ENCODE data around the gene STX3. TPM values are rescaled to one million over a fixed set of nuclear protein-coding genes. Genes with fewer than 3 reads are reported as not detected.
"Not testable (repeated sequence)": the region's sequence is repeated elsewhere in the genome, so short reads cannot be mapped to it uniquely, and the experiment has no call there.

STX3 gene
- total and polyA plus RNA-seq, 2 donors (not counting 3 experiments of a cell fraction or from before 2014, with no cell fraction given), result 40.3 to 49.7 TPM

DNA sequence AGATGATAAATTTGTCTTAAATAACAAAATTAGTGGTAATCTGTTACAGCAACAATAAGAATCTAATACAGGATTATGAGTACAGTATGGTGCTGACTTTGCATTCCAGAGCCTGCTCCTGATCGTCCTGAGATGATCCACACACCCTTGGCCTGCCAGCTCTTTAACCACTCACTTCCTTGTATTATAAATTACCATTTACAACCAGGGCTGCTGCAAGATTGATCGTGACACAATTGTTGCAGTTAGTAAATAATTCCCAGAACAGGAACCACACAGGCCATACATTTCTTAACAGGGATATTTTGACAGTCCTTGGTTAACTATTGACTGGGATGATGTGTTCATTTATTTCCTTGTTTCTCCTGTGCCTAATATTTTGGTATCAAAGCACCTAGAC lies 94.0 kb downstream of the STX3 start:
- dilution Hi-C loops (cut with MboI; ENCODE audit: extremely low pct_ligation_motif_present, low sequenced_read_pairs), result no loop called here

DNA sequence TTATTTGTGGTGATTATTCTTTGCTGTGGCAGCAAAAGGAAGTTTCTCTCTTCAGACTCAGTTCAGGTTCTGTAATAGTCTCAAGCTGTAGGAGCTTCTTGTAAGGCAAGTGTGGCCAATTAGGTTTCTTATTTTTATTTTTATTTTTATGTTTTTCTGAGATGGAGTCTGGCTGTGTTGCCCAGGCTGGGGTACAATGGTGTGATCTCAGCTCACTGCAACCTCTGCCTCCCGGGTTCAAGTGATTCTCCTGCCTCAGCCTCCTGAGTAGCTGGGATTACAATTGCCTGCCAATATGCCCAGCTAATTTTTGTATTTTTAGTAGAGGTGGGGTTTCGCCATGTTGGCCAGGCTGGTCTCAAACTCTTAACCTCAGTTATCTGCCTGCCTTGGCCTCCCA lies 94.4 kb downstream of the STX3 start:
- H2AFZ ChIP-seq (ENCODE audit: low read depth, low read length); H3K36me3 ChIP-seq (ENCODE audit: control insufficient read depth in 2 of 2, extremely low read depth in 1 of 2, insufficient read depth in 2 of 2, low read length in 2 of 2); POLR2A ChIA-PET; intact Hi-C loops (cut with micrococcal nuclease); H3K4me1 ChIP-seq (ENCODE audit: control insufficient read depth, extremely low read depth, insufficient read depth, low read length); H3K9me3 ChIP-seq (replicated peaks; ENCODE audit: control insufficient read depth, insufficient read depth, low read length); BruUV-seq (replicated peaks); H3K4me3 ChIP-seq (replicated peaks in 1 of 3; ENCODE audit: insufficient read depth in 1 of 3, low read depth in 1 of 3, low read length in 3 of 3); H3K27me3 ChIP-seq (ENCODE audit: control insufficient read depth in 2 of 2, insufficient read depth in 2 of 2, low read length in 2 of 2); H3K4me2 ChIP-seq (ENCODE audit: insufficient read depth, low read length); H3K9ac ChIP-seq (replicated peaks; ENCODE audit: extremely low read depth, insufficient read depth, low read length); H3K27ac ChIP-seq (ENCODE audit: insufficient read depth, low read depth, low read length); H3K9me1 ChIP-seq (replicated peaks; ENCODE audit: control insufficient read depth, extremely low read depth, insufficient read depth, low read length); DNase-seq (ENCODE audit: low read depth, low spot score); H4K20me1 ChIP-seq (replicated peaks; ENCODE audit: control insufficient read depth, extremely low read depth, insufficient read depth, low read length); H3K79me2 ChIP-seq (ENCODE audit: control insufficient read depth, insufficient read depth, low read length); dilution Hi-C loops (cut with MboI; ENCODE audit: extremely low pct_ligation_motif_present, low sequenced_read_pairs); FAIRE-seq: not testable (repeated sequence)
- CTCF ChIA-PET, result interaction anchor here (2.9 kb wide), 1 partner anchor 70 kb away, joined by 11 read pairs; no protein-coding TSS in a partner anchor

More for the DNA sequence above, 94.0 kb downstream of the STX3 start:
- no peaks in the 10 kb centered on the region for H3K79me2 ChIP-seq (ENCODE audit: control insufficient read depth, insufficient read depth, low read length)
- TF ChIP-seq EZH2 (IDR thresholded peaks at IDR 0.05; ENCODE audit: borderline replicate concordance, low read depth, low read length, severe bottlenecking), result no peak
- TF ChIP-seq MYC (IDR thresholded peaks at IDR 0.05; ENCODE audit: low read depth, low read length), result no peak
- TF ChIP-seq, protein P1, sequence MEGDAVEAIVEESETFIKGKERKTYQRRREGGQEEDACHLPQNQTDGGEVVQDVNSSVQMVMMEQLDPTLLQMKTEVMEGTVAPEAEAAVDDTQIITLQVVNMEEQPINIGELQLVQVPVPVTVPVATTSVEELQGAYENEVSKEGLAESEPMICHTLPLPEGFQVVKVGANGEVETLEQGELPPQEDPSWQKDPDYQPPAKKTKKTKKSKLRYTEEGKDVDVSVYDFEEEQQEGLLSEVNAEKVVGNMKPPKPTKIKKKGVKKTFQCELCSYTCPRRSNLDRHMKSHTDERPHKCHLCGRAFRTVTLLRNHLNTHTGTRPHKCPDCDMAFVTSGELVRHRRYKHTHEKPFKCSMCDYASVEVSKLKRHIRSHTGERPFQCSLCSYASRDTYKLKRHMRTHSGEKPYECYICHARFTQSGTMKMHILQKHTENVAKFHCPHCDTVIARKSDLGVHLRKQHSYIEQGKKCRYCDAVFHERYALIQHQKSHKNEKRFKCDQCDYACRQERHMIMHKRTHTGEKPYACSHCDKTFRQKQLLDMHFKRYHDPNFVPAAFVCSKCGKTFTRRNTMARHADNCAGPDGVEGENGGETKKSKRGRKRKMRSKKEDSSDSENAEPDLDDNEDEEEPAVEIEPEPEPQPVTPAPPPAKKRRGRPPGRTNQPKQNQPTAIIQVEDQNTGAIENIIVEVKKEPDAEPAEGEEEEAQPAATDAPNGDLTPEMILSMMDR (IDR thresholded peaks at IDR 0.05; ENCODE audit: extremely low read depth in 1 of 2, insufficient read depth in 1 of 2, low read depth in 1 of 2, low read length in 2 of 2), result no peak
- TF ChIP-seq, protein P2, sequence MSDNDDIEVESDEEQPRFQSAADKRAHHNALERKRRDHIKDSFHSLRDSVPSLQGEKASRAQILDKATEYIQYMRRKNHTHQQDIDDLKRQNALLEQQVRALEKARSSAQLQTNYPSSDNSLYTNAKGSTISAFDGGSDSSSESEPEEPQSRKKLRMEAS (IDR thresholded peaks at IDR 0.05; ENCODE audit: insufficient read depth, insufficient read length), result no peak
- TF ChIP-seq GATA2 (IDR thresholded peaks at IDR 0.05; ENCODE audit: insufficient read depth, insufficient read length, low read depth, low read length), result no peak
- TF ChIP-seq POLR2A (IDR thresholded peaks at IDR 0.05; ENCODE audit: low read depth, low read length), result no peak
- no peak for TF ChIP-seq POLR2AphosphoS5 (IDR thresholded peaks at IDR 0.05; ENCODE audit: insufficient read depth, low read depth, low read length)
- TF ChIP-seq JUN (IDR thresholded peaks at IDR 0.05; ENCODE audit: borderline replicate concordance, insufficient read depth, insufficient read length, low read depth), result no peak
- no peak for TF ChIP-seq FOS (IDR thresholded peaks at IDR 0.05; ENCODE audit: borderline replicate concordance, insufficient read depth, low read length)
- POLR2A ChIA-PET, result no interaction called here
- no peaks in the 10 kb centered on the region for H3K36me3 ChIP-seq (ENCODE audit: control insufficient read depth in 2 of 2, extremely low read depth in 1 of 2, insufficient read depth in 2 of 2, low read length in 2 of 2)
- CTCF ChIA-PET, result interaction anchor here (2.9 kb wide), 1 partner anchor 70 kb away, joined by 11 read pairs; no protein-coding TSS in a partner anchor
- no peak overlapping the region for H3K9ac ChIP-seq (replicated peaks; ENCODE audit: extremely low read depth, insufficient read depth, low read length)
- DNase-seq (ENCODE audit: low read depth, low spot score) (peak; percentile 31), FAIRE-seq (no peak)
- no peaks in the 10 kb centered on the region for H3K9me1 ChIP-seq (replicated peaks; ENCODE audit: control insufficient read depth, extremely low read depth, insufficient read depth, low read length)
- no TSS peak for BruUV-seq (replicated peaks)
- H3K9me3 ChIP-seq (replicated peaks; ENCODE audit: control insufficient read depth, insufficient read depth, low read length), result no peaks in the 10 kb centered on the region
- intact Hi-C loops (cut with micrococcal nuclease), result no loop called here
- H3K27me3 ChIP-seq (ENCODE audit: control insufficient read depth in 2 of 2, insufficient read depth in 2 of 2, low read length in 2 of 2), result no peaks in the 10 kb centered on the region
- H2AFZ ChIP-seq (ENCODE audit: low read depth, low read length), result no peak overlapping the region
- H4K20me1 ChIP-seq (replicated peaks; ENCODE audit: control insufficient read depth, extremely low read depth, insufficient read depth, low read length), result no peaks in the 10 kb centered on the region
- no peaks in the 10 kb centered on the region for H3K4me1 ChIP-seq (ENCODE audit: control insufficient read depth, extremely low read depth, insufficient read depth, low read length)
- no peak overlapping the region for H3K4me2 ChIP-seq (ENCODE audit: insufficient read depth, low read length)
- no peak overlapping the region for H3K27ac ChIP-seq (ENCODE audit: insufficient read depth, low read depth, low read length)
- no peak overlapping the region for H3K4me3 ChIP-seq (replicated peaks in 1 of 3; ENCODE audit: insufficient read depth in 1 of 3, low read depth in 1 of 3, low read length in 3 of 3)

DNA sequence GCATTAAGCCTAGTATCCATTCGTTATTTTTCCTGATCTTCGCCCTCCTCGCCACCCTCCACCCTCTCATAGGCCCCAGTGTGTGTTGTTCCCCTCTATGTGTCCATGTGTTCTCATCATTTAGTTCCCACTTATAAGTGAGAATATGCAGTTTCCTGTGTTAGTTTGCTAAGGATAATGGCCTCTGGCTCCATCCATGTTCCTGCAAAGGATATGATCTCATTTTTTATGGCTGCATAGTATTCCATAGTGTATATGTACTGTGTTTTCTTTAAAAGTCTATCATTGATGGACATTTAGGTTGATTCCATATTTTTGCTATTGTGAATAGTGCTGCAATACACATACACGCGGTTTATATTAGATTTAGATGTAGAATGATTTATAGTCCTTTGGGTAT lies 96.2 kb downstream of the STX3 start:
- POLR2A ChIA-PET; H3K79me2 ChIP-seq (ENCODE audit: control insufficient read depth, insufficient read depth, low read length); CTCF ChIA-PET; FAIRE-seq; H3K27ac ChIP-seq (ENCODE audit: insufficient read depth, low read depth, low read length); H3K36me3 ChIP-seq (ENCODE audit: control insufficient read depth in 2 of 2, extremely low read depth in 1 of 2, insufficient read depth in 2 of 2, low read length in 2 of 2); H3K27me3 ChIP-seq (ENCODE audit: control insufficient read depth in 2 of 2, insufficient read depth in 2 of 2, low read length in 2 of 2); H3K4me2 ChIP-seq (ENCODE audit: insufficient read depth, low read length); H2AFZ ChIP-seq (ENCODE audit: low read depth, low read length); H3K9ac ChIP-seq (replicated peaks; ENCODE audit: extremely low read depth, insufficient read depth, low read length); H3K4me1 ChIP-seq (ENCODE audit: control insufficient read depth, extremely low read depth, insufficient read depth, low read length); H3K4me3 ChIP-seq (replicated peaks in 1 of 3; ENCODE audit: insufficient read depth in 1 of 3, low read depth in 1 of 3, low read length in 3 of 3); H3K9me1 ChIP-seq (replicated peaks; ENCODE audit: control insufficient read depth, extremely low read depth, insufficient read depth, low read length); H4K20me1 ChIP-seq (replicated peaks; ENCODE audit: control insufficient read depth, extremely low read depth, insufficient read depth, low read length); dilution Hi-C loops (cut with MboI; ENCODE audit: extremely low pct_ligation_motif_present, low sequenced_read_pairs); DNase-seq (ENCODE audit: low read depth, low spot score); H3K9me3 ChIP-seq (replicated peaks; ENCODE audit: control insufficient read depth, insufficient read depth, low read length); BruUV-seq (replicated peaks); intact Hi-C loops (cut with micrococcal nuclease): not testable (repeated sequence)
